WTC11 (cell line): Measurements from ENCODE around the gene BASP1.

ENCODE experiments used
- CREB1 ChIP-seq: sonication (generic); formaldehyde crosslinking; IDR thresholded peaks from 2 replicates; pipeline ENCODE4 v1.8.0; 2023; ENCODE audit warnings: mild to moderate bottlenecking, missing genetic modification reagents
- OVOL2 ChIP-seq: fragments of 250-450 bp; sonication (Bioruptor Pico); IDR thresholded peaks from 2 replicates; pipeline ENCODE4 v1.9.0; 2021; ENCODE audit warnings: mild to moderate bottlenecking, borderline replicate concordance
- RELA ChIP-seq: sonication (generic); formaldehyde crosslinking; IDR thresholded peaks from 2 replicates; pipeline ENCODE4 v1.8.1; 2022; ENCODE audit warnings: missing genetic modification reagents, mild to moderate bottlenecking, borderline replicate concordance
- ZNF281 ChIP-seq: sonication (generic); formaldehyde crosslinking; IDR thresholded peaks from 2 replicates; pipeline ENCODE4 v1.8.0; 2023; ENCODE audit warnings: mild to moderate bottlenecking, missing genetic modification reagents
- TF ChIP-seq, protein P1 (sequence below): fragments of 200-600 bp; IDR thresholded peaks from 2 replicates; pipeline ENCODE4 v1.8.0; 2022; ENCODE audit warnings: antibody characterized with exemption
- TF ChIP-seq, protein P2 (sequence below): sonication (generic); formaldehyde crosslinking; IDR thresholded peaks from 2 replicates; pipeline ENCODE4 v1.8.0; 2022; ENCODE audit warnings: mild to moderate bottlenecking, missing genetic modification reagents

DNA sequence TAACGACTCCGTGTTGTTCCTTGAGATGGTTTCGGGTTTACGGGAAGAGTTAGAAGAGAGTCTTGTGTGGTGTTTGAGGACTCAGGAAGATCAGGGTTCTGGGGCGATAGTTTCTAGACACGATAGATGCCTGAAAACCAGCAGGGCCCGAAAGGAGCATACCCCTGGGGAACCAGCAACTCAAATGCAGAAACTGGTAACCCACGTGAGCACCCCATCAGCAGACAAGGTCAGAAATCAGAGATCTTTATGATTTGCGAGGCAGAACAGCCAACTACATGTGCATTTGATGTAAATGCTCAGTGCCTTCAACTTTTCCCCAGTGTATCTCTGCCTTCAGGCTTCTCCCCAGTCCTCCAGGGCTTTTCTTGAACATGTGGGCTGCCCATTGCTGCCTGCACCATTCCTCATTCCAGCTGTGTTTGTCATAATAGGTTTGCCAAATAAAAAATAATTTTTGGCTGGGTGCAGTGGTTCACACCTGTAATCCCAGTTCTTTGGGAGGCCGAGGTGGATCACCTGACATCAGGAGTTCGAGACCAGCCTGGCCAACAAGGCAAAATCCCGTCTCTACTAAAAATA, 75.1 kb downstream of the BASP1 start:
- TF ChIP-seq RELA (no peak), OVOL2 (CRISPR knock-in tag) (no peak), ZNF281 (CRISPR knock-in tag) (no peak), CREB1 (CRISPR knock-in tag) (no peak)
- TF ChIP-seq, protein P1, sequence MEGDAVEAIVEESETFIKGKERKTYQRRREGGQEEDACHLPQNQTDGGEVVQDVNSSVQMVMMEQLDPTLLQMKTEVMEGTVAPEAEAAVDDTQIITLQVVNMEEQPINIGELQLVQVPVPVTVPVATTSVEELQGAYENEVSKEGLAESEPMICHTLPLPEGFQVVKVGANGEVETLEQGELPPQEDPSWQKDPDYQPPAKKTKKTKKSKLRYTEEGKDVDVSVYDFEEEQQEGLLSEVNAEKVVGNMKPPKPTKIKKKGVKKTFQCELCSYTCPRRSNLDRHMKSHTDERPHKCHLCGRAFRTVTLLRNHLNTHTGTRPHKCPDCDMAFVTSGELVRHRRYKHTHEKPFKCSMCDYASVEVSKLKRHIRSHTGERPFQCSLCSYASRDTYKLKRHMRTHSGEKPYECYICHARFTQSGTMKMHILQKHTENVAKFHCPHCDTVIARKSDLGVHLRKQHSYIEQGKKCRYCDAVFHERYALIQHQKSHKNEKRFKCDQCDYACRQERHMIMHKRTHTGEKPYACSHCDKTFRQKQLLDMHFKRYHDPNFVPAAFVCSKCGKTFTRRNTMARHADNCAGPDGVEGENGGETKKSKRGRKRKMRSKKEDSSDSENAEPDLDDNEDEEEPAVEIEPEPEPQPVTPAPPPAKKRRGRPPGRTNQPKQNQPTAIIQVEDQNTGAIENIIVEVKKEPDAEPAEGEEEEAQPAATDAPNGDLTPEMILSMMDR = no peak
- TF ChIP-seq, protein P2, sequence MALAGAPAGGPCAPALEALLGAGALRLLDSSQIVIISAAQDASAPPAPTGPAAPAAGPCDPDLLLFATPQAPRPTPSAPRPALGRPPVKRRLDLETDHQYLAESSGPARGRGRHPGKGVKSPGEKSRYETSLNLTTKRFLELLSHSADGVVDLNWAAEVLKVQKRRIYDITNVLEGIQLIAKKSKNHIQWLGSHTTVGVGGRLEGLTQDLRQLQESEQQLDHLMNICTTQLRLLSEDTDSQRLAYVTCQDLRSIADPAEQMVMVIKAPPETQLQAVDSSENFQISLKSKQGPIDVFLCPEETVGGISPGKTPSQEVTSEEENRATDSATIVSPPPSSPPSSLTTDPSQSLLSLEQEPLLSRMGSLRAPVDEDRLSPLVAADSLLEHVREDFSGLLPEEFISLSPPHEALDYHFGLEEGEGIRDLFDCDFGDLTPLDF (CRISPR knock-in tag) = no peak
